HepG2 (cell line): ENCODE data around the gene PTPN22. TPM values are rescaled to one million over a fixed set of nuclear protein-coding genes. Genes with fewer than 3 reads are reported as not detected.

Source experiments
- ATAC-seq: fragments of 200-7000 bp; cut with Tn5 transposase; 3 replicates; pipeline ENCODE4 v1.9.1; 2020; ENCODE audit warnings: mild to moderate bottlenecking, moderate library complexity
- BruUV-seq: library from RNA; stranded (reverse); fragments of 400-500 nt; replicated peaks from 2 replicates; lab custom pipeline; 2021; lab: Mats Ljungman, UMichigan
- CTCF ChIA-PET: fragments of 300-600 bp; formaldehyde crosslinking; extraction: SDS; loops from one replicate; lab custom pipeline; 2021; ENCODE audit warnings: low total read pairs, inconsistent platforms, low intra/inter-chr PET ratio; lab: Yijun Ruan, JAX
- POLR2A ChIA-PET: fragments of 350-600 bp; sonication (Branson Sonifier 250); formaldehyde crosslinking; loops from one replicate; lab custom pipeline; 2020; ENCODE audit warnings: antibody characterized with exemption, inconsistent platforms; lab: Yijun Ruan, JAX
- DNase-seq: peaks from one replicate; pipeline ENCODE4 v3.0.0-alpha.2; 2015; ENCODE audit warnings: low spot score
- FAIRE-seq: peaks from 3 replicates; lab custom pipeline; 2011; peaks lifted over from hg19 to GRCh38; lab: Jason Lieb, UNC
- H2AFZ ChIP-seq: one replicate; pipeline ENCODE4 v1.6.1; 2011; ENCODE audit warnings: low read length, inconsistent platforms
- H3K27ac ChIP-seq: fragments of 300-600 bp; 3 replicates; pipeline ENCODE4 v1.8.0; 2011; ENCODE audit warnings: mixed run types, mild to moderate bottlenecking, mixed read lengths, low read length, inconsistent platforms; ENCODE audit not compliant: insufficient read depth; ENCODE audit errors: extremely low read length
- H3K27me3 ChIP-seq, 2 experiments: fragments of 200-600 bp in 1 of 2; 2 replicates in 1 of 2; 3 replicates in 1 of 2; pipeline versions ENCODE4 v1.6.0 to v1.8.0; 2011; ENCODE audit warnings: low read length in 2 of 2, mild to moderate bottlenecking in 2 of 2, moderate library complexity in 2 of 2, inconsistent platforms in 1 of 2; ENCODE audit not compliant: insufficient read depth in 2 of 2, control insufficient read depth in 1 of 2
- H3K36me3 ChIP-seq, 2 experiments: fragments of 200-600 bp in 1 of 2; replicated peaks in 1 of 2; 2 replicates in 1 of 2; 3 replicates in 1 of 2; pipeline versions ENCODE4 v1.5.1 to v1.8.0; 2011; ENCODE audit warnings: low read length in 2 of 2, inconsistent platforms in 1 of 2; ENCODE audit not compliant: insufficient read depth in 2 of 2, control insufficient read depth in 1 of 2
- H3K4me1 ChIP-seq: 2 replicates; pipeline ENCODE4 v1.5.1; 2012; ENCODE audit warnings: low read length, inconsistent platforms; ENCODE audit not compliant: insufficient read depth
- H3K4me2 ChIP-seq: 2 replicates; pipeline ENCODE4 v1.6.0; 2011; ENCODE audit warnings: low read depth, low read length, inconsistent platforms
- H3K4me3 ChIP-seq, 3 experiments: fragments of 200-600 bp in 1 of 3; sonication (generic), shearing (Covaris generic) in 1 of 3; replicated peaks in 1 of 3; 2 replicates each; pipeline ENCODE4 v1.5.1; 2011 to 2016; ENCODE audit warnings: low read length in 3 of 3, inconsistent platforms in 2 of 3, low read depth in 2 of 3, mild to moderate bottlenecking in 2 of 3, control low read depth in 1 of 3, mixed read lengths in 1 of 3; ENCODE audit not compliant: insufficient read depth in 1 of 3
- H3K79me2 ChIP-seq: one replicate; pipeline ENCODE4 v1.6.1; 2011; ENCODE audit warnings: low read length, inconsistent platforms; ENCODE audit not compliant: insufficient read depth
- H3K9ac ChIP-seq: 2 replicates; pipeline ENCODE4 v1.6.0; 2011; ENCODE audit warnings: mild to moderate bottlenecking, low read depth, low read length, inconsistent platforms; ENCODE audit not compliant: insufficient read depth
- H3K9me3 ChIP-seq: 2 replicates; pipeline ENCODE4 v1.5.1; 2012; ENCODE audit warnings: mild to moderate bottlenecking, low read length
- H4K20me1 ChIP-seq: 2 replicates; pipeline ENCODE4 v1.6.0; 2011; ENCODE audit warnings: inconsistent platforms, mild to moderate bottlenecking, low read length, moderate library complexity; ENCODE audit not compliant: insufficient read depth
- BCL6 ChIP-seq: IDR thresholded peaks from 2 replicates; pipeline ENCODE4 v1.6.1; 2016; ENCODE audit warnings: missing genetic modification reagents, missing compliant biosample characterization
- BORCS8-MEF2B ChIP-seq: sonication (generic); formaldehyde crosslinking; IDR thresholded peaks from 2 replicates; pipeline ENCODE4 v1.8.0; 2022; ENCODE audit warnings: mild to moderate bottlenecking, missing genetic modification reagents
- GTF3A ChIP-seq: sonication (generic); formaldehyde crosslinking; conservative IDR thresholded peaks from 2 replicates; pipeline ENCODE4 v1.4.0; 2020; ENCODE audit warnings: mild to moderate bottlenecking, missing genetic modification reagents
- KAT7 ChIP-seq: IDR thresholded peaks from 2 replicates; pipeline ENCODE4 v1.6.1; 2018; ENCODE audit warnings: borderline replicate concordance, missing compliant biosample characterization
- MIXL1 ChIP-seq: IDR thresholded peaks from 2 replicates; pipeline ENCODE4 v1.6.1; 2016
- PITX1 ChIP-seq: sonication (generic); formaldehyde crosslinking; IDR thresholded peaks from 2 replicates; pipeline ENCODE4 v1.5.1; 2020; ENCODE audit warnings: mild to moderate bottlenecking, missing genetic modification reagents
- PRPF4 ChIP-seq: fragments of 200-400 bp; formaldehyde crosslinking; IDR thresholded peaks from 2 replicates; pipeline ENCODE4 v1.6.1; 2016; ENCODE audit warnings: low read length, low read depth; ENCODE audit not compliant: poor library complexity, severe bottlenecking
- SIN3A ChIP-seq: IDR thresholded peaks from 2 replicates; pipeline ENCODE4 v1.6.1; 2011; ENCODE audit warnings: low read depth, mild to moderate bottlenecking, control low read depth, low read length, borderline replicate concordance
- SSRP1 ChIP-seq: IDR thresholded peaks from 2 replicates; pipeline ENCODE4 v1.6.1; 2016; ENCODE audit warnings: control low read depth
- TOPORS ChIP-seq: sonication (generic); formaldehyde crosslinking; IDR thresholded peaks from 2 replicates; pipeline ENCODE4 v1.8.0; 2023; ENCODE audit warnings: mild to moderate bottlenecking, missing genetic modification reagents
- ZBTB21 ChIP-seq: sonication (generic); formaldehyde crosslinking; IDR thresholded peaks from 2 replicates; pipeline ENCODE4 v1.4.0; 2020; ENCODE audit warnings: missing genetic modification reagents
- ZBTB39 ChIP-seq: sonication (generic); formaldehyde crosslinking; IDR thresholded peaks from 2 replicates; pipeline ENCODE4 v1.5.0; 2020; ENCODE audit warnings: missing genetic modification reagents
- ZIK1 ChIP-seq: sonication (generic); formaldehyde crosslinking; IDR thresholded peaks from 2 replicates; pipeline ENCODE4 v1.5.0; 2020; ENCODE audit warnings: mild to moderate bottlenecking, low read depth, missing genetic modification reagents, borderline replicate concordance
- ZNF431 ChIP-seq: sonication (generic); formaldehyde crosslinking; IDR thresholded peaks from 2 replicates; pipeline ENCODE4 v1.9.0; 2022; ENCODE audit warnings: missing genetic modification reagents, low read depth, mild to moderate bottlenecking, borderline replicate concordance
- ZNF674 ChIP-seq: sonication (generic); formaldehyde crosslinking; IDR thresholded peaks from 2 replicates; pipeline ENCODE4 v1.5.0; 2020; ENCODE audit warnings: low read depth, mild to moderate bottlenecking, missing genetic modification reagents
- WGBS: methylation state at CpG from one replicate; pipeline ENCODE4 v1.1.6; 2017; ENCODE audit warnings: low lambda C conversion rate; 5-methylcytosine and 5-hydroxymethylcytosine counted together
- in situ Hi-C: cut with HindIII; loops from 2 replicates; pipeline ENCODE4 v1.10.0; 2017; ENCODE audit warnings: low pct_unique_long_range_greater_than_20kb; ENCODE audit not compliant: extremely low pct_ligation_motif_present
- intact Hi-C: fragments of 100-400 bp; cut with micrococcal nuclease; formaldehyde crosslinking; loops from one replicate; pipeline ENCODE4 v1.10.0; 2022; ENCODE audit not compliant: unreplicated experiment
- polyA plus RNA-seq, 8 experiments: library from polyadenylated mRNA; depleted of rRNA in 3 of 8; stranded (reverse) in 7 of 8; unstranded in 1 of 8; fragments of >200 nt; fragmentation: Illumina TruSeq in 4 of 8; extraction: Trizol in 4 of 8; gene quantifications; 2 replicates each; pipeline versions ENCODE4 v1.2.1 to v1.2.3, GENCODE V29; 2011 to 2016; ENCODE audit warnings: low read depth in 4 of 8, missing spikeins in 1 of 8, mixed read lengths in 1 of 8; ENCODE audit not compliant: insufficient read depth in 1 of 8
- total RNA-seq, 5 experiments: library from RNA; depleted of rRNA; stranded (reverse); fragments of >200 nt; fragmentation: Illumina TruSeq; extraction: Trizol; gene quantifications; 2 replicates each; pipeline ENCODE4 v1.2.3, GENCODE V29; 2016; ENCODE audit warnings: low read depth in 1 of 5
- TF ChIP-seq, protein P1 (sequence below): sonication (generic); formaldehyde crosslinking; IDR thresholded peaks from 2 replicates; pipeline ENCODE4 v1.4.0; 2020; ENCODE audit warnings: missing genetic modification reagents, mild to moderate bottlenecking, borderline replicate concordance

The PTPN22 gene
- total and polyA plus RNA-seq, 2 of the 13 experiments (the other 11 are each of a cell fraction or from before 2014, with no cell fraction given) = not detected

GRCh38 chr1:113875714-113876113 lies 4.2 kb upstream of the PTPN22 start:
- Histone ChIP-seq H3K4me1 (no peaks in the 10 kb centered on the region), H2AFZ (no peak overlapping the region), H3K79me2 (no peaks in the 10 kb centered on the region), H3K27ac (no peak overlapping the region), H3K4me2 (no peak overlapping the region), H3K9ac (no peak overlapping the region), H3K4me3 (no peak overlapping the region), H3K9me3 (no peaks in the 10 kb centered on the region), H3K36me3 (no peaks in the 10 kb centered on the region), H3K27me3 (no peaks in the 10 kb centered on the region; a peak in 1 of 5 replicates), H4K20me1 (no peaks in the 10 kb centered on the region)
- no TSS peak for BruUV-seq
- no peak for FAIRE-seq
- 47% methylated on average over 2 of the region's 2 CpGs for WGBS
- in situ Hi-C loops (no loop called here), intact Hi-C loops (no loop called here)
- ChIA-PET CTCF (no interaction called here), POLR2A (no interaction called here)
- no peak for DNase-seq
- ATAC-seq = no peak
- TF ChIP-seq PRPF4 = no peak
- no peak for TF ChIP-seq BCL6 (CRISPR knock-in tag)
- no peak for TF ChIP-seq MIXL1 (CRISPR knock-in tag)
- no peak for TF ChIP-seq BORCS8-MEF2B (CRISPR knock-in tag)
- no peak for TF ChIP-seq GTF3A (CRISPR knock-in tag)
- TF ChIP-seq SSRP1 (CRISPR knock-in tag) = no peak
- TF ChIP-seq SIN3A = no peak
- no peak for TF ChIP-seq ZNF431 (CRISPR knock-in tag)
- TF ChIP-seq TOPORS (CRISPR knock-in tag) = no peak
- TF ChIP-seq KAT7 (CRISPR knock-in tag) = no peak
- TF ChIP-seq ZBTB39 (CRISPR knock-in tag) = no peak
- TF ChIP-seq, protein P1, sequence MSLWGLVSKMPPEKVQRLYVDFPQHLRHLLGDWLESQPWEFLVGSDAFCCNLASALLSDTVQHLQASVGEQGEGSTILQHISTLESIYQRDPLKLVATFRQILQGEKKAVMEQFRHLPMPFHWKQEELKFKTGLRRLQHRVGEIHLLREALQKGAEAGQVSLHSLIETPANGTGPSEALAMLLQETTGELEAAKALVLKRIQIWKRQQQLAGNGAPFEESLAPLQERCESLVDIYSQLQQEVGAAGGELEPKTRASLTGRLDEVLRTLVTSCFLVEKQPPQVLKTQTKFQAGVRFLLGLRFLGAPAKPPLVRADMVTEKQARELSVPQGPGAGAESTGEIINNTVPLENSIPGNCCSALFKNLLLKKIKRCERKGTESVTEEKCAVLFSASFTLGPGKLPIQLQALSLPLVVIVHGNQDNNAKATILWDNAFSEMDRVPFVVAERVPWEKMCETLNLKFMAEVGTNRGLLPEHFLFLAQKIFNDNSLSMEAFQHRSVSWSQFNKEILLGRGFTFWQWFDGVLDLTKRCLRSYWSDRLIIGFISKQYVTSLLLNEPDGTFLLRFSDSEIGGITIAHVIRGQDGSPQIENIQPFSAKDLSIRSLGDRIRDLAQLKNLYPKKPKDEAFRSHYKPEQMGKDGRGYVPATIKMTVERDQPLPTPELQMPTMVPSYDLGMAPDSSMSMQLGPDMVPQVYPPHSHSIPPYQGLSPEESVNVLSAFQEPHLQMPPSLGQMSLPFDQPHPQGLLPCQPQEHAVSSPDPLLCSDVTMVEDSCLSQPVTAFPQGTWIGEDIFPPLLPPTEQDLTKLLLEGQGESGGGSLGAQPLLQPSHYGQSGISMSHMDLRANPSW (CRISPR knock-in tag) = no peak
- TF ChIP-seq ZBTB21 = no peak
- TF ChIP-seq PITX1 = no peak
- no peak for TF ChIP-seq ZIK1 (CRISPR knock-in tag)
- TF ChIP-seq ZNF674 (CRISPR knock-in tag) = no peak
